Coronary artery (tissue), 2 donors: ENCODE results near the gene RNASE8.

ENCODE experiments used
- DNase-seq: peaks from one replicate; pipeline ENCODE4 v3.0.0-alpha.2; 2017; ENCODE audit warnings: low spot score
- H3K27ac ChIP-seq, 2 donors: fragments of 200-600 bp; sonication (generic); one replicate each; pipeline ENCODE4 v1.5.1; 2016 to 2019
- H3K4me3 ChIP-seq: fragments of 200-600 bp; sonication (generic); 2 replicates; pipeline ENCODE4 v1.5.1; 2016; ENCODE audit warnings: mild to moderate bottlenecking, moderate library complexity
- CTCF ChIP-seq: fragments of 200-600 bp; sonication (generic); IDR thresholded peaks from one replicate; pipeline ENCODE4 v1.5.1; 2019; ENCODE audit warnings: antibody characterized with exemption

Gene RNASE8

GRCh38 chr14:21089877-21090193 is 32.2 kb downstream of the RNASE8 start:
- Histone ChIP-seq H3K27ac (no peak overlapping the region), H3K4me3 (no peak overlapping the region)
- no peak for TF ChIP-seq CTCF
- no peak for DNase-seq

- no peak overlapping the region for H3K4me3 ChIP-seq
- TF ChIP-seq CTCF, result peak; percentile 44
- DNase-seq, result no peak
- H3K27ac ChIP-seq, result peak overlapping the region in 1 of 2 donors; percentile 25
Measured at GRCh38 chr14:21090194-21090939, 32.7 kb downstream of the RNASE8 start.

GRCh38 chr14:21090940-21091663 is 33.5 kb downstream of the RNASE8 start:
- H3K27ac ChIP-seq, result no peak overlapping the region
- TF ChIP-seq CTCF, result no peak
- no peak overlapping the region for H3K4me3 ChIP-seq
- no peak for DNase-seq

- DNase-seq, result no peak
- H3K4me3 ChIP-seq, result no peak overlapping the region
- peak overlapping the region in 1 of 2 donors; percentile 18 for H3K27ac ChIP-seq
- TF ChIP-seq CTCF, result no peak
Measured at GRCh38 chr14:21091821-21092272, 34.2 kb downstream of the RNASE8 start.

- no peak for DNase-seq
- Histone ChIP-seq H3K4me3 (no peak overlapping the region), H3K27ac (peak overlapping the region in 1 of 2 donors; percentile 18)
- peak; percentile 100 for TF ChIP-seq CTCF
Measured at GRCh38 chr14:21092273-21093011, 34.8 kb downstream of the RNASE8 start.

- DNase-seq, result no peak
- no peak for TF ChIP-seq CTCF
- H3K27ac ChIP-seq, result no peak overlapping the region
- no peak overlapping the region for H3K4me3 ChIP-seq
Measured at GRCh38 chr14:21093018-21093417, 35.4 kb downstream of the RNASE8 start.
